Transverse colon (tissue), 4 donors: ENCODE results near the gene DDO. TPM values are rescaled to one million over a fixed set of nuclear protein-coding genes. Genes with fewer than 3 reads are reported as not detected.
A peak's percentile ranks its signal among the peaks of the same experiment; 100 is the strongest.

ENCODE experiments used
- DNase-seq: peaks from one replicate; pipeline ENCODE4 v3.0.0-alpha.2; 2019
- H3K27ac ChIP-seq, 4 donors: fragments of 200-600 bp; sonication (generic); 2 replicates each; pipeline ENCODE4 v1.5.1; 2016 to 2018; ENCODE audit warnings: inconsistent platforms in 4 of 4
- H3K27me3 ChIP-seq: fragments of 200-600 bp; sonication (generic); 2 replicates; pipeline ENCODE4 v1.5.1; 2017; ENCODE audit warnings: inconsistent platforms
- H3K36me3 ChIP-seq, 4 donors: fragments of 200-600 bp; sonication (generic); 2 replicates each; pipeline ENCODE4 v1.5.1; 2017 to 2019; ENCODE audit warnings: inconsistent platforms in 4 of 4
- H3K4me1 ChIP-seq, 4 donors: fragments of 200-600 bp; sonication (generic); 2 replicates each; pipeline ENCODE4 v1.5.1; 2017 to 2020; ENCODE audit warnings: inconsistent platforms in 4 of 4
- H3K4me3 ChIP-seq, 4 donors: fragments of 200-600 bp; sonication (generic); 1 replicate in 1 of 4; 2 replicates in 3 of 4; pipeline versions ENCODE4 v1.5.1 to v1.6.1; 2017 to 2019; ENCODE audit warnings: inconsistent platforms in 4 of 4
- H3K9me3 ChIP-seq, 2 donors: fragments of 200-600 bp; sonication (generic); 2 replicates each; pipeline ENCODE4 v1.5.1; 2017 to 2019; ENCODE audit warnings: inconsistent platforms in 2 of 2
- EP300 ChIP-seq: sonication (generic); formaldehyde crosslinking; IDR thresholded peaks from one replicate; pipeline ENCODE4 v1.6.1; 2017; ENCODE audit warnings: antibody characterized with exemption, low read depth
- POLR2A ChIP-seq: fragments of 450-650 bp; IDR thresholded peaks from one replicate; pipeline ENCODE4 v1.6.1; 2016; ENCODE audit warnings: antibody characterized with exemption, mild to moderate bottlenecking, moderate library complexity
- POLR2AphosphoS5 ChIP-seq, 3 donors: sonication (generic); formaldehyde crosslinking; IDR thresholded peaks; one replicate each; pipeline ENCODE4 v1.6.1; 2016; ENCODE audit warnings: antibody characterized with exemption in 3 of 3
- WGBS, 2 donors: methylation state at CpG; one replicate each; pipeline ENCODE4 v1.1.5; 2018; ENCODE audit warnings: low coverage in 1 of 2; 5-methylcytosine and 5-hydroxymethylcytosine counted together
- in situ Hi-C, 4 donors: fragments of 200-750 bp; cut with MboI; loops; one replicate each; pipeline versions ENCODE4 v1.15.0 to v1.15.1; 2017; ENCODE audit warnings: low sequenced_read_pairs in 3 of 4, low pct_ligation_motif_present in 1 of 4, low pct_unique_long_range_greater_than_20kb in 1 of 4
- intact Hi-C: fragments of 100-400 bp; cut with DNase I; formaldehyde crosslinking; loops from one replicate; pipeline ENCODE4 v1.15.1; 2023; ENCODE audit warnings: low total_unique reads
- total RNA-seq, 4 donors: library from RNA; depleted of rRNA; stranded (reverse); fragments of >200 nt; gene quantifications; one replicate each; pipeline ENCODE4 v1.1.0, GENCODE V29; 2016
- TF ChIP-seq, protein P1 (sequence below), 5 experiments: fragments of 200-600 bp in 3 of 5; fragments of 450-650 bp in 2 of 5; sonication (generic) in 3 of 5; IDR thresholded peaks; 1 replicate in 2 of 5; 2 replicates in 3 of 5; pipeline ENCODE4 v1.5.1; 2016 to 2017; ENCODE audit warnings: antibody characterized with exemption in 5 of 5, inconsistent platforms in 3 of 5, mild to moderate bottlenecking in 2 of 5, moderate library complexity in 1 of 5

DDO gene
- total RNA-seq, 4 donors from 2014 or later, result 0.95 to 21.9 (median 1.2) TPM; not detected in 1

DNA sequence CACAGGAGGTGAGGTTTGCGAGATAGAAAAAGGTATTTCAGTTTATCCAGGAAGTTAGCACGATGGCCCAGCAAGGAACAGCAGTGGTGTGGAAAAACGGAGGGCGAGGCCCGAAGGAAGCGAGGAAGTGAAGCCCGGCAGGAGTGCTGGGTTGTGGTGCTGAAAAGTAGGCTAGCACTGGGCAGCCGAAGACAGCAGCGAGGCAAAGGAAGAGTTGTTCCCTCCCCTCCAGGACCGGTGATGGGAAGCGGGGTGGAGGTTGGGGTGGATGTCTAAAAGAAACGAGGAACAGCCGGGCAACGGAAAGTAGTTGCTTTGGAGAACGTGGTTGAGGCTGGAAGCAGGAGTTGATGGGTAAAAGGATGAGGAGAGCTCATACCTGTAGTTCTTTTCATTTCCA is 58.6 kb downstream of the DDO start:
- H3K9me3 ChIP-seq, result no peaks in the 10 kb centered on the region
- peak; percentile 13 for DNase-seq
- peaks cover 0 to 26% (median 4%) of the 10 kb centered on the region in 4 donors for H3K4me1 ChIP-seq
- intact Hi-C loops, result no loop called here
- in situ Hi-C loops, result no loop called here
- H3K4me3 ChIP-seq, result peak overlapping the region in 2 of 4 donors; percentile 49 to 61
- TF ChIP-seq, protein P1, sequence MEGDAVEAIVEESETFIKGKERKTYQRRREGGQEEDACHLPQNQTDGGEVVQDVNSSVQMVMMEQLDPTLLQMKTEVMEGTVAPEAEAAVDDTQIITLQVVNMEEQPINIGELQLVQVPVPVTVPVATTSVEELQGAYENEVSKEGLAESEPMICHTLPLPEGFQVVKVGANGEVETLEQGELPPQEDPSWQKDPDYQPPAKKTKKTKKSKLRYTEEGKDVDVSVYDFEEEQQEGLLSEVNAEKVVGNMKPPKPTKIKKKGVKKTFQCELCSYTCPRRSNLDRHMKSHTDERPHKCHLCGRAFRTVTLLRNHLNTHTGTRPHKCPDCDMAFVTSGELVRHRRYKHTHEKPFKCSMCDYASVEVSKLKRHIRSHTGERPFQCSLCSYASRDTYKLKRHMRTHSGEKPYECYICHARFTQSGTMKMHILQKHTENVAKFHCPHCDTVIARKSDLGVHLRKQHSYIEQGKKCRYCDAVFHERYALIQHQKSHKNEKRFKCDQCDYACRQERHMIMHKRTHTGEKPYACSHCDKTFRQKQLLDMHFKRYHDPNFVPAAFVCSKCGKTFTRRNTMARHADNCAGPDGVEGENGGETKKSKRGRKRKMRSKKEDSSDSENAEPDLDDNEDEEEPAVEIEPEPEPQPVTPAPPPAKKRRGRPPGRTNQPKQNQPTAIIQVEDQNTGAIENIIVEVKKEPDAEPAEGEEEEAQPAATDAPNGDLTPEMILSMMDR (IDR thresholded peaks at IDR 0.05), result no peak
- TF ChIP-seq EP300 (no peak), POLR2A (no peak), POLR2AphosphoS5 (IDR thresholded peaks at IDR 0.05) (no peak)
- 71 to 87% methylated on average over 3 to 15 of the region's 15 CpGs for WGBS, 2 donors
- H3K27me3 ChIP-seq, result peaks cover 31% of the 10 kb centered on the region
- H3K27ac ChIP-seq, result peak overlapping the region; percentile 83 to 93 (median 85)
- no peaks in the 10 kb centered on the region for H3K36me3 ChIP-seq

DNA sequence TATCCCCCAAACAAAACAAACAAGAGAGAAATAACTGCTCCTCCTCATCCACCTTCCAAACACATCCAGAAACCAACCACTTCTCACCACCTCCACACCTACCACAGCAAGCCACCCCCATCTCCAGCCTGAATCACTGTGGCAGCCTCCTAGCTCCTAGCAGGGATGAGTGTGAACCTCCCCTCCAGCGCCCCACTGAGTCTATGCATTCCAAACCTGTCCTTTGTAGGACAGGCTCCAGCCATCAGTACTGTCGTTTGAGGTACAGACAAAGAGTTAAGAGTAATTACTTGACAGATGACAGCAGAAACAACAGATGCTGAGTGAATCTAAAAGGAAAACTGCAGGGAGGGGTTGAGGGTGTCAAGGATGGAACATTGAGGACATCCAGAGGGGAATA is 59.6 kb downstream of the DDO start:
- H3K27ac ChIP-seq, result peak overlapping the region; percentile 83 to 93 (median 85)
- H3K4me3 ChIP-seq, result no peak overlapping the region
- H3K27me3 ChIP-seq, result peaks cover 31% of the 10 kb centered on the region
- H3K36me3 ChIP-seq, result no peaks in the 10 kb centered on the region
- H3K9me3 ChIP-seq, result no peaks in the 10 kb centered on the region
- in situ Hi-C loops (no loop called here), intact Hi-C loops (no loop called here)
- DNase-seq, result no peak
- TF ChIP-seq POLR2AphosphoS5 (IDR thresholded peaks at IDR 0.05) (no peak), EP300 (no peak), POLR2A (no peak)
- TF ChIP-seq, protein P1 (IDR thresholded peaks at IDR 0.05), result no peak
- 62% methylated on average over 2 of the region's 2 CpGs; no CpG with 5 or more reads in 1 of the 2 donors for WGBS, 2 donors
- H3K4me1 ChIP-seq, result peaks cover 0 to 26% (median 4%) of the 10 kb centered on the region in 4 donors

DNA sequence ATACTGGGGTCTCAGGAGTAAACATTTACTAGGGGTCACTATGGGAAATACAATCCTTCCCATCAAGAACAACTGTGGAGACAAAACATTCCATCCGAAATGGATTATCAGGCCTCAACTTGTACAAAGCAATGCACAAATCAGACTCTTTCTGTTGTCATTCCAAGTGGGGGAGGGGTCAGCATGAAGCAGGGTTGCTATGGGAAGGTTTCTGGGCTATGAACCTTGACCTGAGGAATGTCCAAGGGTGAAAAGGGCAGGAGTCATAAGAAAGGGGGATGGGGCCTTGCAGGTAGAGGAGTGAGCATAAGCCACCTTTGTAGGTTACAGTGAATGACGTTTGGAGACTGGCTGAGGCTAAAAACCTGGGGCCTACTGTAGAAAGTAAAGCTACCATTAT is 60.4 kb downstream of the DDO start:
- intact Hi-C loops, result no loop called here
- H3K27ac ChIP-seq, result peak overlapping the region; percentile 83 to 93 (median 85)
- WGBS, 2 donors, result 68 to 72% methylated on average over 2 of the region's 2 CpGs

DNA sequence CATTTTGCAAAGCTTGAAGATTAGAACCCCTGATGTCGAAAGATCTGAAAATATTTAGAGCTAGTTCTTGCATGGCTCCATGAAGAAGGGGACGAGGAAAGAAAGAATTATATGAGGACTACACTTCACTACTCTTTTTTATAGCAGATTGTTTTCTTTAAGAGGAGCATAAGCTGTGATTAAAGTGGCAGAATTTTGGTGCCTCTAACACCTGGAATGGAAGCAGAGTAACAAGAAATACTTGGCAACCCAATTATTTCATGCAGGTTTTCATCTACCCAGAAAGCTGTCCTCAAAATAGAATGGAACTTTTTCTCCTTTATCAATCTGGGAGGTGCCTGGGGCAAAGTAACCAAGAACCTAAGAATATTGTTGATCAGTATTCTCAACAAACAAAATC is 61.2 kb downstream of the DDO start:
- TF ChIP-seq POLR2AphosphoS5 (IDR thresholded peaks at IDR 0.05) (no peak), POLR2A (no peak), EP300 (no peak)
- TF ChIP-seq, protein P1 (IDR thresholded peaks at IDR 0.05), result no peak
- Histone ChIP-seq H3K9me3 (no peaks in the 10 kb centered on the region), H3K27ac (peak overlapping the region; percentile 68 to 93 (median 78)), H3K36me3 (no peaks in the 10 kb centered on the region), H3K4me3 (no peak overlapping the region), H3K4me1 (peaks cover 0 to 22% (median 4%) of the 10 kb centered on the region in 4 donors), H3K27me3 (peaks cover 24% of the 10 kb centered on the region)
- DNase-seq, result no peak
- WGBS, 2 donors, result 75 to 82% methylated on average over 2 of the region's 2 CpGs
- intact Hi-C loops, result no loop called here
- in situ Hi-C loops, result no loop called here

More for the DNA sequence above, 60.4 kb downstream of the DDO start:
- no peak for TF ChIP-seq EP300
- no peak for TF ChIP-seq POLR2AphosphoS5 (IDR thresholded peaks at IDR 0.05)
- no peak for TF ChIP-seq POLR2A
- TF ChIP-seq, protein P1 (IDR thresholded peaks at IDR 0.05), result no peak
- no peak for DNase-seq
- Histone ChIP-seq H3K27me3 (peaks cover 31% of the 10 kb centered on the region), H3K4me3 (no peak overlapping the region), H3K4me1 (peaks cover 0 to 26% (median 4%) of the 10 kb centered on the region in 4 donors), H3K36me3 (no peaks in the 10 kb centered on the region), H3K9me3 (no peaks in the 10 kb centered on the region)
- in situ Hi-C loops, result no loop called here
